H9 (cell line): ENCODE results near the gene MFSD12. TPM values are rescaled to one million over a fixed set of nuclear protein-coding genes. Genes with fewer than 3 reads are reported as not detected.

Experiments used
- DNase-seq: peaks from one replicate; pipeline ENCODE4 v3.0.0-alpha.2; 2017
- H2AFZ ChIP-seq: one replicate; pipeline ENCODE4 v1.6.1; 2013; ENCODE audit warnings: mild to moderate bottlenecking, low read length, control low read depth, moderate library complexity
- H2AK5ac ChIP-seq: 2 replicates; pipeline ENCODE4 v1.6.1; 2013; ENCODE audit warnings: low read length, control low read depth, mixed read lengths; ENCODE audit not compliant: insufficient read length
- H2BK120ac ChIP-seq: one replicate; pipeline ENCODE4 v1.6.1; 2013; ENCODE audit warnings: low read depth, mild to moderate bottlenecking, low read length, control low read depth, inconsistent platforms; ENCODE audit not compliant: poor library complexity, severe bottlenecking
- H2BK12ac ChIP-seq: 2 replicates; pipeline ENCODE4 v1.6.1; 2013; ENCODE audit warnings: low read length, control low read depth, mixed read lengths, low read depth; ENCODE audit not compliant: insufficient read length
- H2BK15ac ChIP-seq: 2 replicates; pipeline ENCODE4 v1.6.1; 2013; ENCODE audit warnings: low read depth, low read length, control low read depth
- H2BK20ac ChIP-seq: one replicate; pipeline ENCODE4 v1.6.1; 2013; ENCODE audit warnings: low read depth, mild to moderate bottlenecking, low read length, control low read depth, inconsistent platforms; ENCODE audit not compliant: poor library complexity, severe bottlenecking
- H2BK5ac ChIP-seq: 2 replicates; pipeline ENCODE4 v1.6.1; 2013; ENCODE audit warnings: low read length, control low read depth, mixed read lengths; ENCODE audit not compliant: insufficient read length
- H3K14ac ChIP-seq: 2 replicates; pipeline ENCODE4 v1.6.1; 2013; ENCODE audit warnings: low read length, control low read depth; ENCODE audit not compliant: insufficient read depth
- H3K18ac ChIP-seq: 2 replicates; pipeline ENCODE4 v1.6.1; 2013; ENCODE audit warnings: low read depth, mild to moderate bottlenecking, mixed read lengths, low read length, control low read depth; ENCODE audit not compliant: insufficient read length
- H3K23ac ChIP-seq: 2 replicates; pipeline ENCODE4 v1.6.1; 2013; ENCODE audit warnings: low read length, control low read depth, mixed read lengths, low read depth; ENCODE audit not compliant: insufficient read length
- H3K23me2 ChIP-seq: 2 replicates; pipeline ENCODE4 v1.6.1; 2013; ENCODE audit warnings: low read depth, mild to moderate bottlenecking, mixed read lengths, low read length, control low read depth; ENCODE audit not compliant: insufficient read length, poor library complexity, severe bottlenecking
- H3K27ac ChIP-seq: 2 replicates; pipeline ENCODE4 v1.5.1; 2013; ENCODE audit warnings: low read length, control low read depth, mixed read lengths, low read depth; ENCODE audit not compliant: insufficient read length
- H3K27me3 ChIP-seq: 2 replicates; pipeline ENCODE4 v1.6.1; 2013; ENCODE audit warnings: low read length, control low read depth, inconsistent platforms; ENCODE audit not compliant: insufficient read depth
- H3K4ac ChIP-seq: 2 replicates; pipeline ENCODE4 v1.6.1; 2013; ENCODE audit warnings: low read depth, mild to moderate bottlenecking, control low read depth, inconsistent platforms, low read length, moderate library complexity
- H3K4me1 ChIP-seq: 2 replicates; pipeline ENCODE4 v1.6.1; 2013; ENCODE audit warnings: low read length, control low read depth, inconsistent platforms; ENCODE audit not compliant: insufficient read depth
- H3K4me2 ChIP-seq: 2 replicates; pipeline ENCODE4 v1.6.1; 2013; ENCODE audit warnings: low read length, control low read depth, mixed read lengths; ENCODE audit not compliant: insufficient read length, insufficient read depth
- H3K56ac ChIP-seq: 2 replicates; pipeline ENCODE4 v1.6.1; 2013; ENCODE audit warnings: low read depth, mild to moderate bottlenecking, mixed read lengths, low read length, control low read depth; ENCODE audit not compliant: insufficient read length
- H3K79me1 ChIP-seq: 2 replicates; pipeline ENCODE4 v1.6.1; 2013; ENCODE audit warnings: low read depth, mild to moderate bottlenecking, moderate library complexity, low read length, control low read depth, inconsistent platforms; ENCODE audit not compliant: insufficient read depth, poor library complexity, severe bottlenecking
- H3K79me2 ChIP-seq: 2 replicates; pipeline ENCODE4 v1.6.1; 2013; ENCODE audit warnings: low read length, control low read depth, inconsistent platforms; ENCODE audit not compliant: insufficient read depth
- H3K9ac ChIP-seq: 2 replicates; pipeline ENCODE4 v1.6.1; 2013; ENCODE audit warnings: low read length, control low read depth, mixed read lengths; ENCODE audit not compliant: insufficient read length; ENCODE audit errors: extremely low read depth
- H3K9me3 ChIP-seq: one replicate; pipeline ENCODE4 v1.6.1; 2013; ENCODE audit warnings: low read depth, low read length, inconsistent platforms; ENCODE audit not compliant: control insufficient read depth
- H3T11ph ChIP-seq: one replicate; pipeline ENCODE4 v1.6.1; 2013; ENCODE audit warnings: mild to moderate bottlenecking, low read length, control low read depth, inconsistent platforms
- H4K20me1 ChIP-seq: one replicate; pipeline ENCODE4 v1.6.1; 2013; ENCODE audit not compliant: control insufficient read depth, insufficient read length, insufficient read depth
- H4K5ac ChIP-seq: 2 replicates; pipeline ENCODE4 v1.6.1; 2013; ENCODE audit warnings: low read depth, mild to moderate bottlenecking, mixed read lengths, low read length, control low read depth; ENCODE audit not compliant: insufficient read length
- H4K8ac ChIP-seq: replicated peaks from 2 replicates; pipeline ENCODE4 v1.6.1; 2013; ENCODE audit warnings: low read length, control low read depth, mixed read lengths, low read depth; ENCODE audit not compliant: insufficient read length
- H4K91ac ChIP-seq: 2 replicates; pipeline ENCODE4 v1.6.1; 2013; ENCODE audit warnings: low read depth, mild to moderate bottlenecking, moderate library complexity, mixed read lengths, low read length, control low read depth; ENCODE audit not compliant: insufficient read length
- H3K27ac Mint-ChIP-seq, 3 experiments: 2 replicates in 2 of 3; 3 replicates in 1 of 3; pipeline ENCODE4 v1.8.0; 2020 to 2021; ENCODE audit warnings: mixed read lengths in 3 of 3, mild to moderate bottlenecking in 1 of 3, moderate library complexity in 1 of 3
- H3K27me3 Mint-ChIP-seq: 2 replicates; pipeline ENCODE4 v1.8.0; 2021; ENCODE audit warnings: low read depth, mild to moderate bottlenecking, moderate library complexity, mixed read lengths
- H3K36me3 Mint-ChIP-seq, 3 experiments: 2 replicates in 2 of 3; 3 replicates in 1 of 3; pipeline ENCODE4 v1.8.0; 2020 to 2021; ENCODE audit warnings: low read depth in 3 of 3, mixed read lengths in 3 of 3; ENCODE audit not compliant: insufficient read depth in 1 of 3
- H3K4me1 Mint-ChIP-seq, 2 experiments: 2 replicates each; pipeline ENCODE4 v1.8.0; 2020; ENCODE audit warnings: mixed read lengths in 2 of 2
- H3K4me3 Mint-ChIP-seq, 2 experiments: 2 replicates in 1 of 2; 3 replicates in 1 of 2; pipeline ENCODE4 v1.8.0; 2020 to 2021; ENCODE audit warnings: mild to moderate bottlenecking in 2 of 2, mixed read lengths in 2 of 2, moderate library complexity in 1 of 2
- H3K9me3 Mint-ChIP-seq, 2 experiments: 2 replicates in 1 of 2; 3 replicates in 1 of 2; pipeline ENCODE4 v1.8.0; 2020; ENCODE audit warnings: mild to moderate bottlenecking in 2 of 2, mixed read lengths in 2 of 2, moderate library complexity in 1 of 2
- CTCF ChIP-seq: fragments of 200-600 bp; sonication (generic); conservative IDR thresholded peaks from 3 replicates; pipeline ENCODE4 v1.8.0; 2021; ENCODE audit warnings: antibody characterized with exemption, mild to moderate bottlenecking
- WGBS: extraction: QIAGEN DNeasy Blood & Tissue Kit; methylation state at CpG from one replicate; pipeline ENCODE4 v1.1.7; 2013; ENCODE audit warnings: missing lambda C conversion rate, low lambda C conversion rate, mixed read lengths; ENCODE audit not compliant: insufficient read length; ENCODE audit errors: extremely low coverage; 5-methylcytosine and 5-hydroxymethylcytosine counted together
- total RNA-seq: library from RNA; stranded (reverse); gene quantifications from 2 replicates; pipeline ENCODE4 v1.2.1, GENCODE V29; 2021

The MFSD12 gene
- total RNA-seq, 1 experiment from 2014 or later: 58.8 TPM

GRCh38 chr19:3604987-3605343 is 47.6 kb upstream of the MFSD12 start:
- no peak overlapping the region for H2BK20ac ChIP-seq
- H2BK5ac ChIP-seq: no peak overlapping the region
- peaks cover 12% of the 10 kb centered on the region in 2 experiments for H3K4me1 Mint-ChIP-seq
- no peak for DNase-seq
- peaks cover 0 to 3% (median 0%) of the 10 kb centered on the region in 3 experiments; a peak in 1 of 7 replicates for H3K36me3 Mint-ChIP-seq
- no peaks in the 10 kb centered on the region for H3K79me1 ChIP-seq
- H3K56ac ChIP-seq: no peak overlapping the region
- H3K4me3 Mint-ChIP-seq: no peak overlapping the region
- H3K27ac Mint-ChIP-seq: no peak overlapping the region
- no peak overlapping the region for H2BK120ac ChIP-seq
- no CpG with 5 or more reads among the region's 11 CpGs for WGBS
- no peak overlapping the region for H2AK5ac ChIP-seq
- no peak overlapping the region for H3K9ac ChIP-seq
- H3K79me2 ChIP-seq: no peaks in the 10 kb centered on the region
- no peak for TF ChIP-seq CTCF
- no peak overlapping the region for H2BK15ac ChIP-seq
- H2AFZ ChIP-seq: no peak overlapping the region
- no peak overlapping the region for H4K91ac ChIP-seq
- no peak overlapping the region for H4K8ac ChIP-seq
- no peak overlapping the region for H2BK12ac ChIP-seq
- H3K4me1 ChIP-seq: no peaks in the 10 kb centered on the region; the same call in 1 of the 2 replicates
- H4K5ac ChIP-seq: no peak overlapping the region
- no peak overlapping the region for H3K4ac ChIP-seq
- H3K9me3 Mint-ChIP-seq: peaks cover 0 to 4% of the 10 kb centered on the region in 2 experiments; a peak in 1 of 5 replicates
- no peak overlapping the region for H3K23ac ChIP-seq
- H3K23me2 ChIP-seq: peaks cover 2% of the 10 kb centered on the region
- H3K14ac ChIP-seq: no peak overlapping the region
- H3K18ac ChIP-seq: no peak overlapping the region
- peaks cover 5% of the 10 kb centered on the region; the same call in 1 of the 2 replicates for H3K27me3 ChIP-seq
- no peak overlapping the region for H3T11ph ChIP-seq
- no peak overlapping the region for H3K4me2 ChIP-seq
- peaks cover 4% of the 10 kb centered on the region for H3K27me3 Mint-ChIP-seq
- H4K20me1 ChIP-seq: no peaks in the 10 kb centered on the region
- no peak overlapping the region for H3K27ac ChIP-seq
- H3K9me3 ChIP-seq: no peaks in the 10 kb centered on the region
